Measurements from ENCODE around the gene MBTD1. TPM values are rescaled to one million over a fixed set of nuclear protein-coding genes. Genes with fewer than 3 reads are reported as not detected.

Gene MBTD1
- polyA plus RNA-seq, 1 of the 3 experiments (the other 2 are of a cell fraction), result 4.6 TPM

DNA sequence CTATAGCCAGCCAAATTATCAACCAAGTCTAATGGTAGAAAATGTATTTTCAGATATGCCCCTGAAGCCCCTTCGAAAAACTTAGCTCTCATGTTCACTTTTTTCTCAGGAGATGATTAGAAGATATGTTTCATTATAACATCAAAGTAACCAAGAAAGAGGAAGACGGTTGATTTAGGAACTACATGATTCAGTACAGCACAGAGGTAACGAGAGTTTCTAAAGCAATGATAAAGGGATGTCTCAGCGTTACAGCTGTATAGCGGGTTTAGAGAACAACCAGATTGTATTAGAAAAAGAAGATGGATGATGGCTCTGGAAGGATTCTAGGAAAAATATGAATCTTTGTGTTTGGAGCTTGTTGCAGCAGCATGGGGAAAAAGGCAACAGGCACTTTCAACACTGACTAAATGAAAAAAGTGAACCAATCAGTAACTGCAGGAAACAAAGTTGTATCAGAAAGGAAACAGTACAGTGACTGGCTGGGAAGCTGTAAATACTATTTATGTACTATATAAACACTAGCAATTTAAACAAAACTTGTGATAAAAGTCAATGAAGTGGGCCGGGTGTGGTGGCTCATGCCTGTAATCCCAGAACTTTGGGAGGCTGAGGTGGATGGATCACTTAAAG, 21.5 kb downstream of the MBTD1 start (continued):
- TF ChIP-seq GATA2 (CRISPR knock-in tag; IDR thresholded peaks at IDR 0.05), result no peak
- no peak for TF ChIP-seq JUND (IDR thresholded peaks at IDR 0.05)
- TF ChIP-seq, protein P1, sequence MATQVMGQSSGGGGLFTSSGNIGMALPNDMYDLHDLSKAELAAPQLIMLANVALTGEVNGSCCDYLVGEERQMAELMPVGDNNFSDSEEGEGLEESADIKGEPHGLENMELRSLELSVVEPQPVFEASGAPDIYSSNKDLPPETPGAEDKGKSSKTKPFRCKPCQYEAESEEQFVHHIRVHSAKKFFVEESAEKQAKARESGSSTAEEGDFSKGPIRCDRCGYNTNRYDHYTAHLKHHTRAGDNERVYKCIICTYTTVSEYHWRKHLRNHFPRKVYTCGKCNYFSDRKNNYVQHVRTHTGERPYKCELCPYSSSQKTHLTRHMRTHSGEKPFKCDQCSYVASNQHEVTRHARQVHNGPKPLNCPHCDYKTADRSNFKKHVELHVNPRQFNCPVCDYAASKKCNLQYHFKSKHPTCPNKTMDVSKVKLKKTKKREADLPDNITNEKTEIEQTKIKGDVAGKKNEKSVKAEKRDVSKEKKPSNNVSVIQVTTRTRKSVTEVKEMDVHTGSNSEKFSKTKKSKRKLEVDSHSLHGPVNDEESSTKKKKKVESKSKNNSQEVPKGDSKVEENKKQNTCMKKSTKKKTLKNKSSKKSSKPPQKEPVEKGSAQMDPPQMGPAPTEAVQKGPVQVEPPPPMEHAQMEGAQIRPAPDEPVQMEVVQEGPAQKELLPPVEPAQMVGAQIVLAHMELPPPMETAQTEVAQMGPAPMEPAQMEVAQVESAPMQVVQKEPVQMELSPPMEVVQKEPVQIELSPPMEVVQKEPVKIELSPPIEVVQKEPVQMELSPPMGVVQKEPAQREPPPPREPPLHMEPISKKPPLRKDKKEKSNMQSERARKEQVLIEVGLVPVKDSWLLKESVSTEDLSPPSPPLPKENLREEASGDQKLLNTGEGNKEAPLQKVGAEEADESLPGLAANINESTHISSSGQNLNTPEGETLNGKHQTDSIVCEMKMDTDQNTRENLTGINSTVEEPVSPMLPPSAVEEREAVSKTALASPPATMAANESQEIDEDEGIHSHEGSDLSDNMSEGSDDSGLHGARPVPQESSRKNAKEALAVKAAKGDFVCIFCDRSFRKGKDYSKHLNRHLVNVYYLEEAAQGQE (IDR thresholded peaks at IDR 0.05; ENCODE audit: low read depth, low read length), result no peak
- no peak for TF ChIP-seq MAX (IDR thresholded peaks at IDR 0.05; ENCODE audit: low read depth)
- no peak for TF ChIP-seq ELF1 (IDR thresholded peaks at IDR 0.05)
- no peak for TF ChIP-seq EZH2phosphoT487 (IDR thresholded peaks at IDR 0.05; ENCODE audit: borderline replicate concordance, low read depth)

GRCh38 chr17:51234162-51234561, 25.7 kb downstream of the MBTD1 start:
- Histone ChIP-seq H3F3A (replicated peaks; ENCODE audit: insufficient read depth) (no peaks in the 10 kb centered on the region), H3K79me2 (ENCODE audit: insufficient read depth) (peaks cover 93% of the 10 kb centered on the region), H3K27me3 (ENCODE audit: insufficient read depth) (no peaks in the 10 kb centered on the region), H3K36me3 (replicated peaks in 1 of 2; ENCODE audit: control insufficient read depth in 1 of 2, insufficient read depth in 2 of 2, low read length in 1 of 2) (peaks cover 0 to 31% of the 10 kb centered on the region in 2 experiments), H3K4me1 (ENCODE audit: control insufficient read depth in 1 of 2, insufficient read depth in 2 of 2, low read depth in 1 of 2, low read length in 1 of 2) (no peaks in the 10 kb centered on the region), H3K27ac (ENCODE audit: low read depth in 2 of 2, low read length in 1 of 2) (no peak overlapping the region), H3K9me2 (no peaks in the 10 kb centered on the region), H3K4me3 (ENCODE audit: low read depth in 2 of 2, low read length in 1 of 2) (no peak overlapping the region), H2AFZ (ENCODE audit: low read depth) (no peak overlapping the region), H3K9me3 (no peaks in the 10 kb centered on the region), H3K9ac (no peak overlapping the region), H4K20me1 (ENCODE audit: insufficient read depth) (peaks cover 9% of the 10 kb centered on the region; the same call in 1 of the 2 replicates), H3K4me2 (no peak overlapping the region)
- TF ChIP-seq, protein P2, sequence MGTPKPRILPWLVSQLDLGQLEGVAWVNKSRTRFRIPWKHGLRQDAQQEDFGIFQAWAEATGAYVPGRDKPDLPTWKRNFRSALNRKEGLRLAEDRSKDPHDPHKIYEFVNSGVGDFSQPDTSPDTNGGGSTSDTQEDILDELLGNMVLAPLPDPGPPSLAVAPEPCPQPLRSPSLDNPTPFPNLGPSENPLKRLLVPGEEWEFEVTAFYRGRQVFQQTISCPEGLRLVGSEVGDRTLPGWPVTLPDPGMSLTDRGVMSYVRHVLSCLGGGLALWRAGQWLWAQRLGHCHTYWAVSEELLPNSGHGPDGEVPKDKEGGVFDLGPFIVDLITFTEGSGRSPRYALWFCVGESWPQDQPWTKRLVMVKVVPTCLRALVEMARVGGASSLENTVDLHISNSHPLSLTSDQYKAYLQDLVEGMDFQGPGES (IDR thresholded peaks at IDR 0.05; ENCODE audit: low read depth, low read length), result no peak
- TF ChIP-seq RFX5 (IDR thresholded peaks at IDR 0.05; ENCODE audit: low read length), result no peak
- TF ChIP-seq, protein P1 (IDR thresholded peaks at IDR 0.05; ENCODE audit: low read depth, low read length), result no peak
- ChIA-PET POLR2A (no interaction called here), CTCF (interaction anchor here (0.9 to 1.0 kb wide), 2 partner anchors 9 to 47 kb away, joined by 3 read pairs; no protein-coding TSS in a partner anchor)
- WGBS (ENCODE audit: low lambda C conversion rate), result 90% methylated on average over 6 of the region's 6 CpGs
- DNase-seq, result no peak

Data from SK-N-SH (cell line).